Chondrocyte (in vitro differentiated cells): ENCODE data around the gene MRM2. TPM values are rescaled to one million over a fixed set of nuclear protein-coding genes. Genes with fewer than 3 reads are reported as not detected.

ENCODE experiments used
- DNase-seq: peaks from one replicate; pipeline ENCODE4 v3.0.0; 2021; ENCODE audit warnings: mixed read lengths, low spot score
- H3K27ac Mint-ChIP-seq: one replicate; pipeline ENCODE4 v1.8.0; 2021; ENCODE audit warnings: mild to moderate bottlenecking, moderate library complexity, mixed read lengths; ENCODE audit not compliant: unreplicated experiment
- H3K27me3 Mint-ChIP-seq: 2 replicates; pipeline ENCODE4 v1.8.0; 2021; ENCODE audit warnings: low read depth, mixed read lengths
- H3K36me3 Mint-ChIP-seq: 2 replicates; pipeline ENCODE4 v1.8.0; 2021; ENCODE audit warnings: low read depth, mixed read lengths
- H3K4me1 Mint-ChIP-seq: 2 replicates; pipeline ENCODE4 v1.8.0; 2021; ENCODE audit warnings: low read depth, mild to moderate bottlenecking, mixed read lengths
- H3K4me3 Mint-ChIP-seq: one replicate; pipeline ENCODE4 v1.8.0; 2021; ENCODE audit warnings: mild to moderate bottlenecking, moderate library complexity, mixed read lengths; ENCODE audit not compliant: unreplicated experiment
- H3K9me3 Mint-ChIP-seq: 2 replicates; pipeline ENCODE4 v1.8.0; 2021; ENCODE audit warnings: low read depth, mixed read lengths
- CTCF ChIP-seq: fragments of 200-600 bp; sonication (generic); IDR thresholded peaks from 2 replicates; pipeline ENCODE4 v1.5.0; 2021; ENCODE audit warnings: antibody characterized with exemption, mild to moderate bottlenecking, moderate library complexity
- total RNA-seq: library from RNA; stranded (reverse); gene quantifications from 3 replicates; pipeline ENCODE4 v1.2.1, GENCODE V29; 2021

Gene MRM2
- total RNA-seq, 1 donor from 2014 or later, result 17.8 TPM

DNA sequence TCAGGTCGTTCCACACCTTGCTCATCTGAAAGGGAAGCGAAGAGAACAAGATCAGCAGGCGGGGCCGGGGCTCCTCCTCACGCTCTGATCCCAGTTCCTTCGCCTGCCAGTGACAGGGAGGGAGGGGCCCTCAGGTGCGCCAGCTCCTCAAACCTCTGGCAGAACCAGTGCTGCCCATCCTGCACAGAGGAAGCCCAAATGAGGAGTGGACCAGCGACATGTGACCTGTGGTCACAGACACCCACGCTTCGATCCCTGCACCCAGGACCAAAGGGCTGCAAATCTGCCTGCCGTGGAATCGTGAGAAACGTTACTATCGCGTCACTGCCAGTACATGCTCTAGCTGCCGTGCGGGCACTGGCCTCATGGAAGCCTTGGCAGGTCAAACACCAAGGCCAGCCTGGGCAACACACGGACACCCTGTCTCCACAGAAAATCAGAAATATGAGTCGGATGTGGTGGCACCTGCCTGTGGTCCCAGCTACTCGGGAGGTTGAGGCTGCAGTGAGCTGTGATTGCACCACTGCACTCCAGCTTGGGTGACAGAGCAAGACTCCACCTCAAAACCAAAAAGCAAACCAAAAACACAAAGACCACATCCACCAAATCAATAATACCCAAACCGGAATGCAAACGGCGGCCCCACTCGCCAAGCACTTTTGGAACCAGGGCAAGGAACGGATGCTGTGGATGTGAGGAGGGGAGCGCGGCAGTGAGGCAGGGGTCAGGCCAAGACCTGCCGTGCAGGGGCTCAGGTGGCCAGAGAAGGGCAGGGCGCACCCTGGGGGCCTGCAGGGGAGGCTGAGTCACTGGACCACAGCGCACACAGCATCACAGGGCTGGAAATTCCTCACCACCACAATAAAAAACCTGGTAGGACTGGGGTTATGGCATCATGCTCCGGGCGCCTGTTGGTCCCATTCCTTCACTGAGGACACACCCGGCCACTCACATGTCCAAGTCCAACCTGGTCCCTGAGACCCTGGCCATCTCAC is 13.4 kb upstream of the MRM2 start:
- Mint-ChIP-seq H3K4me1 (no peaks in the 10 kb centered on the region), H3K27ac (no peak overlapping the region), H3K36me3 (peaks cover 12% of the 10 kb centered on the region), H3K4me3 (no peak overlapping the region), H3K27me3 (no peaks in the 10 kb centered on the region), H3K9me3 (no peaks in the 10 kb centered on the region)
- TF ChIP-seq CTCF, result no peak
- no peak for DNase-seq

GRCh38 chr7:2254429-2255144 is 12.6 kb upstream of the MRM2 start:
- Mint-ChIP-seq H3K27me3 (no peaks in the 10 kb centered on the region), H3K27ac (no peak overlapping the region), H3K36me3 (peaks cover 11% of the 10 kb centered on the region), H3K4me3 (no peak overlapping the region), H3K9me3 (no peaks in the 10 kb centered on the region), H3K4me1 (peaks cover 5% of the 10 kb centered on the region)
- no peak for DNase-seq
- TF ChIP-seq CTCF, result no peak

GRCh38 chr7:2253525-2254244 is 11.7 kb upstream of the MRM2 start:
- Mint-ChIP-seq H3K9me3 (no peaks in the 10 kb centered on the region), H3K4me1 (peaks cover 14% of the 10 kb centered on the region), H3K4me3 (no peak overlapping the region), H3K27ac (no peak overlapping the region), H3K36me3 (peaks cover 11% of the 10 kb centered on the region), H3K27me3 (no peaks in the 10 kb centered on the region)
- TF ChIP-seq CTCF, result no peak
- DNase-seq, result no peak

DNA sequence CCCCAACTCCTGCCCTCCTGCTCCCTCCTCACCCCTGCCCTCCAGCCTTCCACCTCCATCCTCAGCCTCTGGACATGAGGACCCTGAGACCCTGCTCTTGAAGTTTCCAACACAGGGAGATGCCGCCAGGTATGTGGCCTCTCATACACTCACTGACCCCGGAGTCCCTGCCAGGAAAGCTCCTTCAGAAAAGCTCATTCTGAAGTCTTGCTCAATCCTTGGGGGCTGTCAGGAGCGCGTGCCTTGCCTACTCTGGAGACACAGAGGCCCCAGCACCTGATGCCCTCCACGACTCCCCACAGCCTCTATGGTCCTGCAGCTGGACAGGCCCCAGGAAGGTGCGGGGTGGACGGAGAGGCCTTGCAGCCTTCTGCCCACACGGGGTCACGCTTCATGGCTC is 11.0 kb upstream of the MRM2 start:
- peaks cover 20% of the 10 kb centered on the region for H3K4me1 Mint-ChIP-seq
- TF ChIP-seq CTCF, result no peak
- H3K36me3 Mint-ChIP-seq, result peaks cover 11% of the 10 kb centered on the region
- H3K27ac Mint-ChIP-seq, result no peak overlapping the region
- DNase-seq, result no peak
- no peak overlapping the region for H3K4me3 Mint-ChIP-seq
- H3K9me3 Mint-ChIP-seq, result no peaks in the 10 kb centered on the region
- H3K27me3 Mint-ChIP-seq, result no peaks in the 10 kb centered on the region
